ENCODE measurements around the gene CBFA2T2.

The CBFA2T2 gene

DNA sequence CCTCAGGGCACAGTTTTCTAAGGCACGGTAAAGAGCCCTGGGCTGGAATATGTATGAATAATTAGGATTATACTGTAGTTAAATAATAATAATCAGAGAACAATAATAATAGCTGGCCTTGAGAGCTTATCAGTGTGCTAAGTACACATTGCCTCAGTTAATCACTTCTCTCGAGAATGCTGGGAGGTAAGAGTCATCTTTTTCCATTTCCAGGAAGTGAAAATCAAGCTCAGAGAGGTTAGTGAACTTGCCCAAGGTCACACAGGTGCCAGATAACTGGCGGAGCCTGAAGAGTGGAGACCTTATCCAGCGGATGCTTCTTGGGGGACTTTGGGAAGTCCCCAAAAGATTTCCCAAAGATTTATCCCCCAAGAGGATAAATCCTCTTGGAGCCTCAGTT, 19.4 kb upstream of the CBFA2T2 start:
- no peak for TF ChIP-seq CTCF (IDR thresholded peaks at IDR 0.05; ENCODE audit: low read depth, low read length)
- no peak overlapping the region for H3K4me3 ChIP-seq (ENCODE audit: low read depth, low read length)
- no peaks in the 10 kb centered on the region for H3K9me3 ChIP-seq (ENCODE audit: severe bottlenecking)
- H3K27ac ChIP-seq = no peak overlapping the region; the same call in none of the 2 replicates
- DNase-seq = no peak
- H3K36me3 ChIP-seq = no peaks in the 10 kb centered on the region
- no peaks in the 10 kb centered on the region for H3K27me3 ChIP-seq (ENCODE audit: insufficient read depth, low read depth, severe bottlenecking)

DNA sequence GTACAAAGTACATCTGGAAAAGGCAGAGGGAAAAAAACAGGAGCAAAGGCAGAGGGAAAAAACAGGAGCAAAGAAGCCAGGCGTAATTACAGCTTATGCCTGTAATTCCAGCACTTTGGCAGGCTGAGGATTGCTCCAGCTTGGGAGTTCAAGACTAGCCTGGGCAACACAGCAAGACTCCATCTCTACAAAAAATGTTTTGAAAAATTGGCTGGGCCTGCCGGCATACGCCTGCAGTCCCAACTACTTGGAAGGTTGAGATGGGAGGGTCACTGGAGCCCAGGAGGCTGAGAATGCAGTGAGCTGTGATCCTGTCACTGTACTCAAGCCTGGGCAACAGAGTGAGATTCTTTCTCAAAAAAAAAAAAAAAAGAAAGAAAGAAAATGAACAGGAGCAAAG, 19.0 kb upstream of the CBFA2T2 start:
- H3K4me3 ChIP-seq (ENCODE audit: low read depth, low read length) = no peak overlapping the region
- no peaks in the 10 kb centered on the region for H3K27me3 ChIP-seq (ENCODE audit: insufficient read depth, low read depth, severe bottlenecking)
- no peak for TF ChIP-seq CTCF (IDR thresholded peaks at IDR 0.05; ENCODE audit: low read depth, low read length)
- no peak overlapping the region; the same call in none of the 2 replicates for H3K27ac ChIP-seq
- H3K36me3 ChIP-seq = no peaks in the 10 kb centered on the region
- no peak for DNase-seq
- H3K9me3 ChIP-seq (ENCODE audit: severe bottlenecking) = no peaks in the 10 kb centered on the region

DNA sequence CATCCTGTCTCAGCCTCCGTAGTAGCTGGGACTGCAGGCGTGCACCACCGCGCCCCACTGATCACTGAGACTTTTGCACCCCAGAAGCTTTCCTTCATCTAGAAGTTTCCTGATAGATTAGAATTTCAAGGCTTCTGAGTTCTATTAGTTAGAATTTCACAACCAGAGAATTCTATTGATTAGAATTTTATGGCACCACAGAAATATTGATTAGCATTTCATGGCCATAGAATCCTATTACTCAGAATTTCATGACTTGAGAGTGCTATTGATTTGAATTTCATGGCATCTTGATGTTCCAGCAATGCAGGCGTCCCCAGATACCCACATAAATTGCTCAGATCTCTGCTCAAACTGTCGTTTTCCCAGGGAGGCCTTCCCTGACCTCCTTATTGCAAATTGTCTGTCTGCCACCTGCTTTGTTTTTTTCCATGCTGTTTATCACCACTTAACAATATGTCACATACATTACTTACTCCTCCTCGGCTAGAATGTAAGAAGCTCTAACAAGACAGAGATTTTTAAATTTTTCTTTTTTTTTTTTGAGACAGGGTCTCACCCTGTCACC, 16.9 kb upstream of the CBFA2T2 start:
- TF ChIP-seq CTCF (IDR thresholded peaks at IDR 0.05; ENCODE audit: low read depth, low read length) = no peak
- Histone ChIP-seq H3K27me3 (ENCODE audit: insufficient read depth, low read depth, severe bottlenecking) (no peaks in the 10 kb centered on the region), H3K27ac (peak overlapping the region; percentile 88), H3K4me3 (ENCODE audit: low read depth, low read length) (no peak overlapping the region), H3K36me3 (no peaks in the 10 kb centered on the region), H3K9me3 (ENCODE audit: severe bottlenecking) (no peaks in the 10 kb centered on the region)
- DNase-seq = no peak

DNA sequence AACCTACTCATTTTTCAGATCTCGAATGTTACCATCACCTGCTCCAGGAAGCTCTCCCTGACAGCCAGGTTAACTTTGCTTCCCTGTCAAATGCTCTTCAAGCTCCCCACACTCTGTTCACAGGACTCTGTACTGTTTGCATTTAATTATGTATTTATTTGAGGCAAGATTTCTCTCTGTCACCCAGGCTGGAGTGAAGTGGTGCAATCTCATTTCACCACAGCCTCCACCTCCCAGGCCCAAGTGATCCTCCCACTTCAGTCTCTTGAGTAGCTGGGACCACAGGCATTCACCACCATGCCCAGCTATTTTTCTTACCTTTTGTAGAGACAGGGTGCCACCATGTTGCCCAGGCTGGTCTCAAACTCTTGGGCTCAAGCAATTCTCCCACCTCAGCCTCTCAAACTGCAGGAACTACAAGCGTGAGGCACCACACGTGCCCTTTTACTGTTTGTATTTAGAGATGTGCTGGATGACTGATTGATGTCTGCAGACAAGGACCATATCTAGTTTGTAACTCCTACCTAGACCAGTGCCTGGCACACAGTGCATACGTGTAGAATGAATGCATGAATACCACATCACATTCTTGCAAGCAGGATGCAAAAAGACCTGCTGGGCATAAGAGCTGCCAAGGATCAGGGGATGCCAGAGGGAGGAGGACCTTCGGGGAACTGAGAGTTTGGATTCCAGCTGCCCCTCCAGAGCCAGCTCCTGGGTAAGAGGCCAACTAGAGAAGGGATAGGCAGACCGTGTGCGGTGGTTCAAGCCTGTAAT, 15.6 kb upstream of the CBFA2T2 start:
- DNase-seq = peak; percentile 42
- H3K27me3 ChIP-seq (ENCODE audit: insufficient read depth, low read depth, severe bottlenecking) = no peaks in the 10 kb centered on the region

GRCh38 chr20:33474963-33475362, 14.9 kb upstream of the CBFA2T2 start:
- Histone ChIP-seq H3K4me3 (ENCODE audit: low read depth, low read length) (no peak overlapping the region; the same call in 1 of the 2 replicates), H3K27me3 (ENCODE audit: insufficient read depth, low read depth, severe bottlenecking) (no peaks in the 10 kb centered on the region), H3K9me3 (ENCODE audit: severe bottlenecking) (no peaks in the 10 kb centered on the region), H3K36me3 (no peaks in the 10 kb centered on the region), H3K27ac (peak overlapping the region; percentile 88)
- no peak for DNase-seq
- no peak for TF ChIP-seq CTCF (IDR thresholded peaks at IDR 0.05; ENCODE audit: low read depth, low read length)

More for the DNA sequence above, 15.6 kb upstream of the CBFA2T2 start:
- no peak overlapping the region for H3K4me3 ChIP-seq (ENCODE audit: low read depth, low read length)
- H3K9me3 ChIP-seq (ENCODE audit: severe bottlenecking) = no peaks in the 10 kb centered on the region
- TF ChIP-seq CTCF (IDR thresholded peaks at IDR 0.05; ENCODE audit: low read depth, low read length) = no peak
- H3K27ac ChIP-seq = peak overlapping the region; percentile 88
- no peaks in the 10 kb centered on the region for H3K36me3 ChIP-seq
